ENCODE results near the gene ZNF407.

The ZNF407 gene

DNA sequence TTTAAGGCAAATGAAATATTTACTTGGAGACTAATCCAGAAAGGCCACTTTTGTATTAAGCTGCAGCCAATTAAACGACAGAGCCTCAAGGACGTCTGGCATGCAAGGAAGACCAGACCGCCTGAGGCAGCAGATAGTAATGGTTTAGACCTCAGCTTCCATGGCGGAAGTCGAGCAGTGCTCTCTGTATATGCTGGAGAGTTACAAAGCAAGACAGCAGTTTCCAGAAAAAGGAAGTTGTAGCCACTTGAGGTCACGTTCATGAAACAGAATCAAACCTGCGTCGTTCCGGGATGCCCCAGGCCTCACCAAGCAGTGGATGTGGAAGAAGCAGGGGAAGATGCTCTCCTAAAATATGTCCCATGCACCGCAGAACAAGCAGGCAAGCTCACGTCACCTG, 469.3 kb downstream of the ZNF407 start:
- POLR2A ChIA-PET: no interaction called here
- DNase-seq (ENCODE audit: extremely low spot score): no peak
- TF ChIP-seq SP1 (IDR thresholded peaks at IDR 0.05) (no peak), ELF4 (IDR thresholded peaks at IDR 0.05) (no peak), SUZ12 (IDR thresholded peaks at IDR 0.05) (no peak), TARDBP (IDR thresholded peaks at IDR 0.05) (no peak), BHLHE40 (IDR thresholded peaks at IDR 0.05; ENCODE audit: borderline replicate concordance) (no peak), FOXK2 (IDR thresholded peaks at IDR 0.05) (no peak), CTBP1 (IDR thresholded peaks at IDR 0.05; ENCODE audit: borderline replicate concordance) (no peak), HDGF (IDR thresholded peaks at IDR 0.05; ENCODE audit: borderline replicate concordance) (no peak), FOXM1 (IDR thresholded peaks at IDR 0.05; ENCODE audit: borderline replicate concordance) (no peak)
- TF ChIP-seq, protein P1, sequence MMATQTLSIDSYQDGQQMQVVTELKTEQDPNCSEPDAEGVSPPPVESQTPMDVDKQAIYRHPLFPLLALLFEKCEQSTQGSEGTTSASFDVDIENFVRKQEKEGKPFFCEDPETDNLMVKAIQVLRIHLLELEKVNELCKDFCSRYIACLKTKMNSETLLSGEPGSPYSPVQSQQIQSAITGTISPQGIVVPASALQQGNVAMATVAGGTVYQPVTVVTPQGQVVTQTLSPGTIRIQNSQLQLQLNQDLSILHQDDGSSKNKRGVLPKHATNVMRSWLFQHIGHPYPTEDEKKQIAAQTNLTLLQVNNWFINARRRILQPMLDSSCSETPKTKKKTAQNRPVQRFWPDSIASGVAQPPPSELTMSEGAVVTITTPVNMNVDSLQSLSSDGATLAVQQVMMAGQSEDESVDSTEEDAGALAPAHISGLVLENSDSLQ (IDR thresholded peaks at IDR 0.05): no peak
- CTCF ChIA-PET: no interaction called here

DNA sequence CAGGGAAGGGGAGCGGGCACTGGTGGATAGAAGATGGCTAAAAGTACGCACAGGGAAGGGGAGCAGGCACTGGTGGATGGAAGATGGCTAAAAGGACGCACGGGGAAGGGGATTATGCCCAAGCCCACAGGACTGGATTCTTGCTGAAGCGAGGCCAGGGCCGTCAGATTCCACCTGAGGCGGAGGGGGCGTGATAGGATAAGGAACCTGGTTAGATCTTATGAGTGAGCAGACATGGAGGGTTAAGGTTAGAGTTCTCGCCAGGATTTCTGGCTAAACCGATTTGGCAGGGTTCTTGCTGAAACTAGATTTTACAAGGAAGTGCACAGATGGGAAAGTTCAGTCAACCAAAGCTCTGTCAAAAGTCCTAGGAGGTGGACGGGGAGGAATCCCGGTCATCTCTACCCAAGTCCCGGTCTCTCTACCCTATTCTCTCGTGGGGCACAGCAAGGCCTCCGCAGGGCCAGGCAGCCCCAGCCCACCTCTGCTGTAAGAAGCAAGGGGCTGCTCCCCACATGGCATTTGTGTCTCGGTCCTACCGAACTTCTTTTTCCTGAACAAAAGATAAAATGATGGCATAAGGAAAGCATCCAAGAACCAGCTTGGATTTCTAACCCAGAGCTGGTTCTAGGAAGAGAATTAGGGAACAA, 470.5 kb downstream of the ZNF407 start:
- ChIA-PET POLR2A (no interaction called here), CTCF (no interaction called here)
- DNase-seq (ENCODE audit: extremely low spot score): no peak
- TF ChIP-seq ZNF384 (IDR thresholded peaks at IDR 0.05) (no peak), ARNT (IDR thresholded peaks at IDR 0.05) (no peak), TARDBP (IDR thresholded peaks at IDR 0.05) (no peak), HDGF (IDR thresholded peaks at IDR 0.05; ENCODE audit: borderline replicate concordance) (no peak), SP1 (IDR thresholded peaks at IDR 0.05) (no peak), SUZ12 (IDR thresholded peaks at IDR 0.05) (no peak), LEF1 (IDR thresholded peaks at IDR 0.05; ENCODE audit: borderline replicate concordance) (no peak), NFRKB (IDR thresholded peaks at IDR 0.05) (no peak), ELF4 (IDR thresholded peaks at IDR 0.05) (no peak), L3MBTL2 (conservative IDR thresholded peaks at IDR 0.05) (no peak), FOXK2 (IDR thresholded peaks at IDR 0.05) (no peak), FOXA1 (IDR thresholded peaks at IDR 0.05) (no peak), BHLHE40 (IDR thresholded peaks at IDR 0.05; ENCODE audit: borderline replicate concordance) (no peak), CTBP1 (IDR thresholded peaks at IDR 0.05; ENCODE audit: borderline replicate concordance) (no peak), FOXM1 (IDR thresholded peaks at IDR 0.05; ENCODE audit: borderline replicate concordance) (no peak)
- TF ChIP-seq, protein P1 (IDR thresholded peaks at IDR 0.05): no peak

DNA sequence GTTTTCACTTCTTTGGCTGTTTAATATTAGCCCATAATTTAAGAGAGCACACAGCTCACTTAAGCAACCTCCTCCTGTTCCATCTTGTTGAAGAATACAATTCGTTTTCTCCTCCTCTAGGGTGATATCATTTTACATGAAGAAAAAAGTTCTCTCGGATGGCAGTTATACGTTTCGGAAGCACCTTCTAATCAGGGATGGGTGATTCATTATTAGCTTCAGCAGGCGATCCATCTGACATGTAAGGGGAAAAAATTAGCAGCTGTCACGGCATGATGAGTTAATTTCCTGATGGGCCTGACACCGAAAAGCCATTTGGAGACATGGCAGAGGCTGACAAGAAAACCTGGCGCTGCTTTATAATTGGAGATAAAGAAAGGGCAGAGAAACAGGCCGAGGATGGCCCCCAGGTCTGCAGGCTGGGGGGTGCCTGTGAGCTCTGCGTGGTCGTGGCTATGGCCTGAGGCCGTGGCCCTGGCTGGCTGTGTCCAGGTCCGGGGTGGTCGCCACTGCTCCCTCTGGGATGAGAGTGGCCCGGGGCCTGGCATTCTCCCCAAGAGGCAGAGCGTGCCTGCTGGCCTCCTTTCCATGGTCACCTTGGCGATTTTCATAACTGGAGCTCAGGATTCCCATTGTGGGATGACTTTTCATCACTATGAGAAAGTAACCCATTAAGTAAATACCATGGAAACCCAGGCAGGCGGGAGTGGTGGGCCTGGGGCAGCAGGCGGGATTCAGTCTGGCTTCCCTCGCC, 471.2 kb downstream of the ZNF407 start:
- POLR2A ChIA-PET: no interaction called here
- no peak for TF ChIP-seq SP1 (IDR thresholded peaks at IDR 0.05)
- TF ChIP-seq TARDBP (IDR thresholded peaks at IDR 0.05): no peak
- no peak for TF ChIP-seq L3MBTL2 (conservative IDR thresholded peaks at IDR 0.05)
- no peak for TF ChIP-seq LEF1 (IDR thresholded peaks at IDR 0.05; ENCODE audit: borderline replicate concordance)
- TF ChIP-seq ELF4 (IDR thresholded peaks at IDR 0.05): no peak
- no peak for TF ChIP-seq FOXK2 (IDR thresholded peaks at IDR 0.05)
- no peak for TF ChIP-seq HDGF (IDR thresholded peaks at IDR 0.05; ENCODE audit: borderline replicate concordance)
- no peak for TF ChIP-seq FOXM1 (IDR thresholded peaks at IDR 0.05; ENCODE audit: borderline replicate concordance)
- TF ChIP-seq NFRKB (IDR thresholded peaks at IDR 0.05): no peak
- TF ChIP-seq FOXA1 (IDR thresholded peaks at IDR 0.05): no peak
- TF ChIP-seq, protein P1 (IDR thresholded peaks at IDR 0.05): no peak
- no peak for TF ChIP-seq ARNT (IDR thresholded peaks at IDR 0.05)
- TF ChIP-seq ZNF384 (IDR thresholded peaks at IDR 0.05): no peak
- no peak for TF ChIP-seq BHLHE40 (IDR thresholded peaks at IDR 0.05; ENCODE audit: borderline replicate concordance)
- no peak for TF ChIP-seq CTBP1 (IDR thresholded peaks at IDR 0.05; ENCODE audit: borderline replicate concordance)
- no peak for TF ChIP-seq SUZ12 (IDR thresholded peaks at IDR 0.05)
- CTCF ChIA-PET: no interaction called here
- DNase-seq (ENCODE audit: extremely low spot score): no peak

DNA sequence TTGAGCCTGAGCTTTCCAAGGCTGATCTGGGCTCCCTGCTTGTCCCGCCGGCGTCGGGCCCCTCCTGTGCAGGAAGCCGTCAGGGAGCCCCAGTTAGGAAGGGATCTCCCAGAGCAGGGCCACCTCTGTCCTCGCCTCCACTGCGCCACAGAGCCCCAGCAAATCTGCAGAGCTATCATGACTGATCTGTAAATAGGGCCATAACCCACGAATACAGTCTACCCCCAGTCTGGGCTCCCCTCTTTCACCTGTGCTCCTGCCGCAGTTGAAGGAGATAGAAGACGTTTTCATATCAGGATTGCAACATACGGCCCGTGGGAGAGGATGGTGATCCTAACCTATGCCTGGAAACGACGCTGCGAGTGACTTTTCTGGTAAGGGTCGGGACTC, 472.6 kb downstream of the ZNF407 start:
- no peak for DNase-seq (ENCODE audit: extremely low spot score)
- CTCF ChIA-PET: no interaction called here
- POLR2A ChIA-PET: no interaction called here
- no peak for TF ChIP-seq ELF4 (IDR thresholded peaks at IDR 0.05)

DNA sequence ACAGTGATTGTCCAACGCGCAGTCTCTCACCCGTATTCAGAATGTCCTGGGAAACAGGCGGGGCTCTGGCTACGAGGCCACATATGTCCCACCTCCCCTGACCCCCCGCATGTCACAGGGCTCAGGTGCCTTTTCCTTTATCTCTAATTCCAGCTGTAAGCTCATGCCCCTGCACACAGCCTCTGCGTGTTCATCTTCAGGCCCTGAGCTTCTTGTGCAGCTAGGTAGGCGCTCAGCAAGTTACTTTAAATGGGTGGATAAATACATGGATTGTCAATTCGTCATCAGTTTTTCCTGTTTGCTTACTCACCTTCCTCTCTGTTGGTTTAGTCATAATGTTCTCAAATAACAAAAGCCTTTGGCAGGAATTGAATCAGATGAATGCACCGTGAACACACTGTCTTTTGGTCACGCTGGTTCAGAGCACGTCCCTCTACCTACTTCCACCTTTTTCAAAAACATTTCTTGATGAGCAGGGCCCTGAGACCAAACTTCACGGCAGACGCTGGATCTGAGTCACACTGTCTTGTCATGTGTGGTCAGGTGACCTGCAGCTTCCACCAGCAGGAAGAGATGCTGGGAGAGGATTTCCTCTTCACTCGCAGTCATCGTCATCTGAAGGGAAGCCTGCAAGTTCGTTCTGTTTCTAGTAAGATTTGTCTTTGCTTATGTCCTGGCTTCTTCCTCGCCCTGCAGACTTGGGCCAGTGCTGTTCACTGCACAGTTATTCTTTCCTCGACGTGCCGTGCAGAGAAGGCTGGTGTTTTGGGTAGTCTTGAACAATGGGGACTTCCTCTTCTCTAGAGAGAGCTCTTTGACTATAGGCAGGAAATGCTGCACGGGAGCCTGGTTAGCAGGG, 473.2 kb downstream of the ZNF407 start:
- DNase-seq (ENCODE audit: extremely low spot score): no peak
- ChIA-PET CTCF (no interaction called here), POLR2A (no interaction called here)
- no peak for TF ChIP-seq NFRKB (IDR thresholded peaks at IDR 0.05)
- TF ChIP-seq BHLHE40 (IDR thresholded peaks at IDR 0.05; ENCODE audit: borderline replicate concordance): no peak
- no peak for TF ChIP-seq FOXA1 (IDR thresholded peaks at IDR 0.05)
- TF ChIP-seq HDGF (IDR thresholded peaks at IDR 0.05; ENCODE audit: borderline replicate concordance): no peak
- no peak for TF ChIP-seq SUZ12 (IDR thresholded peaks at IDR 0.05)
- no peak for TF ChIP-seq FOXM1 (IDR thresholded peaks at IDR 0.05; ENCODE audit: borderline replicate concordance)
- no peak for TF ChIP-seq ZNF384 (IDR thresholded peaks at IDR 0.05)
- no peak for TF ChIP-seq FOXK2 (IDR thresholded peaks at IDR 0.05)

DNA sequence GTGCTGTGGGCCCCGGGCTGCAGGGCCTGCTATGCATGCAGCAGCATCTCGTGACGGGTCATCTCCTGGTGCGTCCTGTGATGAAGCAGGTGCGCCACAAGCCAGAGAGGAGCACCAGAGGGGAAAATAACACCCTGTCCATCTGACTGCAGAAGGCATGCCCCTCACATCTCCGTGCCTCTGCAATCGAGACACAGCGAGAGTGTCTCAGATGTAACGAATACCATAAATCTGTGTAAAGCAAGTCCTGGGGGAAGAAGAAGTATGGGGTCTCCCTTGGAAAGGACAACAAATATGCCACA, 473.8 kb downstream of the ZNF407 start:
- POLR2A ChIA-PET: no interaction called here
- no peak for TF ChIP-seq FOXK2 (IDR thresholded peaks at IDR 0.05)
- TF ChIP-seq, protein P1 (IDR thresholded peaks at IDR 0.05): no peak
- no peak for TF ChIP-seq BHLHE40 (IDR thresholded peaks at IDR 0.05; ENCODE audit: borderline replicate concordance)
- no peak for TF ChIP-seq ARNT (IDR thresholded peaks at IDR 0.05)
- no peak for TF ChIP-seq ZNF384 (IDR thresholded peaks at IDR 0.05)
- no peak for TF ChIP-seq SUZ12 (IDR thresholded peaks at IDR 0.05)
- no peak for TF ChIP-seq TARDBP (IDR thresholded peaks at IDR 0.05)
- no peak for TF ChIP-seq SP1 (IDR thresholded peaks at IDR 0.05)
- TF ChIP-seq NFRKB (IDR thresholded peaks at IDR 0.05): no peak
- TF ChIP-seq L3MBTL2 (conservative IDR thresholded peaks at IDR 0.05): no peak
- no peak for TF ChIP-seq CTBP1 (IDR thresholded peaks at IDR 0.05; ENCODE audit: borderline replicate concordance)
- no peak for TF ChIP-seq FOXA1 (IDR thresholded peaks at IDR 0.05)
- TF ChIP-seq FOXM1 (IDR thresholded peaks at IDR 0.05; ENCODE audit: borderline replicate concordance): no peak
- TF ChIP-seq ELF4 (IDR thresholded peaks at IDR 0.05): no peak
- no peak for TF ChIP-seq LEF1 (IDR thresholded peaks at IDR 0.05; ENCODE audit: borderline replicate concordance)
- no peak for TF ChIP-seq HDGF (IDR thresholded peaks at IDR 0.05; ENCODE audit: borderline replicate concordance)
- no peak for DNase-seq (ENCODE audit: extremely low spot score)
- CTCF ChIA-PET: no interaction called here
